ENCODE data around the gene POLG2. TPM values are rescaled to one million over a fixed set of nuclear protein-coding genes. Genes with fewer than 3 reads are reported as not detected.
"Not testable (repeated sequence)": the region's sequence is repeated elsewhere in the genome, so short reads cannot be mapped to it uniquely, and the experiment has no call there.

Gene POLG2
- total and polyA plus RNA-seq, 2 donors: 7.1 to 18.4 TPM

DNA sequence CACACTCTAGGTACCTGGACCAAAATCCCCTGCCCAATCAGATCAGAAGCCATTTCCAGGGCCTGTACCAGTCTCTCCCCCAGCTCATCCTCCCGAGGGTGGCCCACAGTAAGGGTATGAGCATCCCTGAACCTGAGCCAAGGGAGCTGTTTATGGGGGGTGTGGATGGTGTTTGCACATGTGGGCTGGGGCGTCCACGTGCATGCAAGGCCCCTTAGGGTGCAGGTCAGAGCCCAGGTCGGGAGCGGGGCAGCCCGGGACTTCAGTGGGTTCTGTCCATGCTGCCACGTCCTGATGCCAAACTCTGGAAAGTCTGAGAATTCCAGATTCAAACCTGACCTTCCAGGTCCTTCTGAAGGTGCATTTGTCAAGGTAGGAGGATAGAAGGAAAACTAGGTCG is 38.1 kb downstream of the POLG2 start:
- Histone ChIP-seq H3K36me3 (ENCODE audit: insufficient read depth) (no peaks in the 10 kb centered on the region), H3K4me3 (ENCODE audit: low read depth, low read length) (no peak overlapping the region), H3K27ac (ENCODE audit: low read depth) (no peak overlapping the region), H3K4me1 (ENCODE audit: insufficient read depth) (no peaks in the 10 kb centered on the region)
- 80% methylated on average over 8 of the region's 8 CpGs for WGBS
- no peak for DNase-seq (ENCODE audit: extremely low spot score)

GRCh38 chr17:64457156-64457555 is 39.7 kb downstream of the POLG2 start:
- Histone ChIP-seq H3K4me1 (ENCODE audit: insufficient read depth) (no peaks in the 10 kb centered on the region), H3K27ac (ENCODE audit: low read depth) (no peak overlapping the region), H3K36me3 (ENCODE audit: insufficient read depth) (no peaks in the 10 kb centered on the region), H3K4me3 (ENCODE audit: low read depth, low read length) (no peak overlapping the region)
- 69% methylated on average over 7 of the region's 7 CpGs for WGBS
- no peak for DNase-seq (ENCODE audit: extremely low spot score)

DNA sequence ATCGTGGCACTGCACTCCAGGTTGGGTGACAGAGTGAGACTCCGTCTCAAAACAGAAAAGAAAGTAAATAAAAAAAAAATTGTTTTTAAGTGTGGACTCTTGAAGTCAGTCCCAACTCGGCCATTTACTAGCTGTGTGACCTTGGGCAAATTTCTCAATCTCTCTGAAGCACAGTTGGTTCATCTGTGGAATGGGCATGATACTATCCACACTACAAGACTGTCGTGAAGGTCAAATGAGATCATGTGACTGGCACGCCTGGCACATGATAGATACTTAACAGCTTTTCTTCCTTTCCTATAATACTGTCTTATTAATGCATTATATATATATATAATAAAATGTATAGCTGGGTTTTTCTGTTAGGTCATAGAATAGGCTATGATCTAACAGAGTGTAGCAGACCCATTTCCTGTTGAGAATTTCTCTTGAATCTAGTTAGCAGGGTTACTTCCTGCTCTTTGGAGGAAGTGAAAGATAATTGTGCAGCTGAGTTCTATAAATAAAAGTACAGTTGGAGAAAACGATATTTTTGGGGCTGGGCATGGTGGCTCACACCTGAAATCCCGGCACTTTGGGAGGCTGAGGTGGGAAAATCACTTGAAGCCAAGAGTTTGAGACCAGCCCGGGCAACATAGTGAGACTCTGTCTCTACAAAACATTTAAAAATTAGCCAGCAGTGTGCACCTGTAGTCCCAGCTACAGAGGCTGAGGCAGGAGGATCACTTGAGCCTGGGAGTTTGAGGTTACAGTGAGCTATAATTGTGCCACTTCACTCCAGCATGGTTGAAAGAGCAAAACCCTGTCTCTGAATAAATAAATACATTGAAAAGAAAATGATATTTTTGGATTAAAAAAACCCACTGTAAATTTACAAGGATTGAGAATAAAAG is 40.6 kb downstream of the POLG2 start:
- Histone ChIP-seq H3K36me3 (ENCODE audit: insufficient read depth) (no peaks in the 10 kb centered on the region), H3K4me3 (ENCODE audit: low read depth, low read length) (no peak overlapping the region)
- 76% methylated on average over 8 of the region's 8 CpGs for whole genome bisulfite sequencing

DNA sequence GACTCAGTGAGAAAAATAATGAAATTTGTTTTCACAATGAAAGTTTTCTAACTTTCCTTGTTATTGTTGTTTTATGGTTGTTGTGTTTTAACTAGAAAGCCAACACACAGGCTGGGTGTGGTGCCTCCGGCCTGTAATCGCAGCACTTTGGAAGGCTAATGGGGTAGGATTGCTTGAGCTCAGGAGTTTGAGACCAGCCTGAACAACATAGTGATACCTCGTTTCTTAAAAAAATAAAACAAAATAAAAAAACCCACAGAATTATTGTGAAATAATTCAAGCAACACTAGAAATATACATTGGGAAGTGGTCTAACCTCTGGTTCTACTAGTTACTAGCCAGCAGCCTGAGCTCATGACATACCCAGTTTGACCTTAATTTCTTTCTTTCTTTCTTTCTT is 47.3 kb downstream of the POLG2 start:
- no peaks in the 10 kb centered on the region for H3K36me3 ChIP-seq (ENCODE audit: insufficient read depth)
- WGBS: 60% methylated on average over 3 of the region's 3 CpGs
- H3K27ac ChIP-seq (ENCODE audit: low read depth): peak overlapping the region; percentile 38
- DNase-seq (ENCODE audit: extremely low spot score): no peak
- H3K4me3 ChIP-seq (ENCODE audit: low read depth, low read length): no peak overlapping the region
- H3K4me1 ChIP-seq (ENCODE audit: insufficient read depth): peaks cover 5% of the 10 kb centered on the region

More for the DNA sequence above, 40.6 kb downstream of the POLG2 start:
- H3K4me1 ChIP-seq (ENCODE audit: insufficient read depth): no peaks in the 10 kb centered on the region
- DNase-seq (ENCODE audit: extremely low spot score): no peak
- no peak overlapping the region for H3K27ac ChIP-seq (ENCODE audit: low read depth)

DNA sequence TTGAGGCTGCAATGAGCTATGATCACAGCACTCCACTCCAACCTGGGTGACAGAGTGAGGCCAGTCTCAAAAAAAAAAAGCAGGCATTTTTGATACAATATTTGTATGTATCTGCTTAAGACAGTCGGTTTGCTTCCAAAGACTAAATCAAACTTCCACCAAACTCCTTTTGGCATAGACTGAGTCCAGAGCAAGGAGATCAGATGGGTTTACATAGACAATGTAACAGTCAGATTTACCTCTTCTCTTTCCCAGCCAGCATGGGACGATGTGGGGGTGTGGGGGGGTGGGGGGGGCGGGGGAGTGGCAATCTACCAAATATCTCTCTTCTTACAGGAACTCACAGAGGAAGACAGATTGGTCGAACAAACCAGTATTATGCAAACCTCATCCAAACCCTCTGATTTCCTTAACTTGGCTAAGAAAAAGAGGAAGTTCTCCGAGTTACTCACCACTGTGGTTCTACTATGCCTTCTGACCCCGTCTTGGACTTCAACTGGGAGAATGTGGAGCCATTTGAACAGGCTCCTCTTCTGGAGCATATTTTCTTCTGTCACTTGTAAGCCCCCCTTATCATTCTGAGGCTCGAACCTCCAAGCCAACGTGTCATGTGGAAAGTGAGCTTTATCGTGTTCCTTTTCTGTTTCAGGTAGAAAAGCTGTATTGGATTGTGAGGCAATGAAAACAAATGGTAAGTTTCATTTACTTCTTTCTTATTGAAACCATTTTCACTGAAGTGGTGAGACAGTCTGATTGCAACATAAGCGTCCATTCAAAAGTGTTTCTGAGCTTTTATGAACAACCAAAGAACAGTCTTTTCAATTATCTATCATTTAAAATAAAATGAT is 48.0 kb downstream of the POLG2 start, which contains the start of gene MILR1:
Gene MILR1 (plus strand): TSS at position 451 of the 848 bp plus-strand sequence. CDS start 54 bp downstream, at position 505.
- WGBS: 32% methylated on average over 10 of the region's 10 CpGs
- Histone ChIP-seq H3K36me3 (ENCODE audit: insufficient read depth) (no peaks in the 10 kb centered on the region), H3K4me3 (ENCODE audit: low read depth, low read length) (no peak within 1 kb of the TSS), H3K27ac (ENCODE audit: low read depth) (peak within 1 kb of the TSS; percentile 38), H3K4me1 (ENCODE audit: insufficient read depth) (peaks cover 5% of the 10 kb centered on the region)
- DNase-seq (ENCODE audit: extremely low spot score): no peak

- DNase-seq (ENCODE audit: extremely low spot score): no peak
- no peak overlapping the region for H3K4me3 ChIP-seq (ENCODE audit: low read depth, low read length)
- H3K36me3 ChIP-seq (ENCODE audit: insufficient read depth): no peaks in the 10 kb centered on the region
- WGBS: 92% methylated on average over 1 of the region's 1 CpG
- no peak overlapping the region for H3K27ac ChIP-seq (ENCODE audit: low read depth)
- H3K4me1 ChIP-seq (ENCODE audit: insufficient read depth): peaks cover 5% of the 10 kb centered on the region
Measured at GRCh38 chr17:64447526-64447925, 49.3 kb downstream of the POLG2 start.

GRCh38 chr17:64443086-64443760 is 53.6 kb downstream of the POLG2 start:
- Histone ChIP-seq H3K27ac (ENCODE audit: low read depth) (no peak overlapping the region), H3K36me3 (ENCODE audit: insufficient read depth) (no peaks in the 10 kb centered on the region), H3K4me1 (ENCODE audit: insufficient read depth) (no peaks in the 10 kb centered on the region), H3K4me3 (ENCODE audit: low read depth, low read length) (no peak overlapping the region)
- no peak for DNase-seq (ENCODE audit: extremely low spot score)
- 80% methylated on average over 6 of the region's 6 CpGs for WGBS

GRCh38 chr17:64442541-64442971 is 54.3 kb downstream of the POLG2 start:
- no peak for DNase-seq (ENCODE audit: extremely low spot score)
- Histone ChIP-seq H3K4me1 (ENCODE audit: insufficient read depth) (no peaks in the 10 kb centered on the region), H3K36me3 (ENCODE audit: insufficient read depth) (no peaks in the 10 kb centered on the region), H3K4me3 (ENCODE audit: low read depth, low read length) (no peak overlapping the region), H3K27ac (ENCODE audit: low read depth) (peak overlapping the region; percentile 14)
- WGBS: 65% methylated on average over 3 of the region's 3 CpGs

DNA sequence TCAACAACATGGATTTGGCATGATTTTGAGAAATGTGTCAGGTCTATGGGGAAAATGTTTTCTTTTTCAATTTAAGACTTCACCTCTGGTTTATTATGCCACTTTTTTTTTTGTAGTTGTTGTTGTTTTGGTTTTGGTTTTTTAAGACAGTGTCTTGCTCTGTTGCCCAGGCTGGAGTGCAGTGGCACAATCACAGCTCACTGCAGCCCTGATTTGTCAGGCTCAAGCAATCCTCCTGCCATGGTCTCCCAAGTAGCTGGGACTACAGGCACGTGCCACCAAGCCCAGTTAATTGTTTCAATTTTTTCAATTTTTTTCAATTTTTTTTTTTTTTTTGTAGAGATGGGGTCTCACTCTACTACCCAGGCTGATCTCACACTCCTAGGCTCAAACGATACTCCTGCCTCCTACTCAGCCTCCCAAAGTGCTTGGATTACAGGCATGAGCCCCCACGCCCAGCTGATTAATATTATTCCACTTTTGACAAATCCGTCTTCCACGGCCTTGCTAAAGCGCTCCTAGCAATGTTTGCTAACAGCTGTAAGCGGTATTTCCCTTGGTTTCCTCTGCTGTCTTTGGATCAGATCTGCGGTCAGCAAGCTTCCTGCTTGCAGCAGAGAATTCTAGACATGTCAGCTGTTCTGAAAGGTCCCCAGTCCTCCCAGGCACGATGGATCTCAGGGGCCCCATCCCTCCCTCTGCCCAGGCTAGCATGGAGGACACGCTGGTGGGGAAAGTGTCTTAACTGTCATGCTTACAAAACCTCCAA is 54.9 kb downstream of the POLG2 start:
- Histone ChIP-seq H3K4me1 (ENCODE audit: insufficient read depth) (no peaks in the 10 kb centered on the region), H3K36me3 (ENCODE audit: insufficient read depth) (no peaks in the 10 kb centered on the region), H3K4me3 (ENCODE audit: low read depth, low read length) (no peak overlapping the region), H3K27ac (ENCODE audit: low read depth) (peak overlapping the region; percentile 27)
- DNase-seq (ENCODE audit: extremely low spot score): no peak
- 37% methylated on average over 10 of the region's 10 CpGs for WGBS

- H3K4me1 ChIP-seq (ENCODE audit: insufficient read depth): no peaks in the 10 kb centered on the region
- no peak overlapping the region for H3K27ac ChIP-seq (ENCODE audit: low read depth)
- H3K4me3 ChIP-seq (ENCODE audit: low read depth, low read length): no peak overlapping the region
- WGBS: 96% methylated on average over 2 of the region's 2 CpGs
- DNase-seq (ENCODE audit: extremely low spot score): no peak
- no peaks in the 10 kb centered on the region for H3K36me3 ChIP-seq (ENCODE audit: insufficient read depth)
Measured at GRCh38 chr17:64439956-64440355, 56.9 kb downstream of the POLG2 start.

- H3K27ac ChIP-seq (ENCODE audit: low read depth); DNase-seq (ENCODE audit: extremely low spot score); H3K36me3 ChIP-seq (ENCODE audit: insufficient read depth); H3K4me1 ChIP-seq (ENCODE audit: insufficient read depth); H3K4me3 ChIP-seq (ENCODE audit: low read depth, low read length): not testable (repeated sequence)
- WGBS: 93% methylated on average over 1 of the region's 1 CpG
Measured at GRCh38 chr17:64439521-64439920, 57.3 kb downstream of the POLG2 start.

DNA sequence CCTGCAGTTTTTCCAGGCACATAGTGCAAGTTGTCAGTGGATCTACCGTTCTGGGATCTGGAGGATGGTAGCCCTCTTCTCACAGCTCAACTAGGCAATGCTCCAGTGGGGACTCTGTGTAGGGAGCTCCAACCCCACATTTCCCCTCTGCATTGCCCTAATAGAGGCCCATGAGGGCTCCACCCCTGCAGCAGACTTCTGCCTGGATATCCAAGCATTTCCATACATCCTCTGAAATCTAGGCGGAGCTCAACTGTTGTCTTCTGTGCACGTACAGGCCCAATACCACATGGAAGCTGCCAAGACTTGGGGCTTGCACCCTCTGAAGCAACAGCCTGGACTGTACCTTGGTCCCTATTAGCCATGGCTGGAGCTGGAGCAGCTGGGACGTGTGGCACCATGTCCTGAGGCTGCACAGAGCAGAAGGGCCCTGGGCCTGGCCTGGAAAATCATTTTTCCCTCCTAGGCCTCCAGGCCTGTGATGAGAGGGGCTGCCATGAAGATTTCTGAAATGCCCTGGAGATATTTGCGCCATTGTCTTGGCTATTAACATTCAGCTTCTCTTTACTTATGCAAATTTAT is 58.8 kb downstream of the POLG2 start:
- H3K4me3 ChIP-seq (ENCODE audit: low read depth, low read length): no peak overlapping the region
- no peak for DNase-seq (ENCODE audit: extremely low spot score)
- H3K36me3 ChIP-seq (ENCODE audit: insufficient read depth): no peaks in the 10 kb centered on the region
- 84% methylated on average over 5 of the region's 5 CpGs for WGBS
- no peaks in the 10 kb centered on the region for H3K4me1 ChIP-seq (ENCODE audit: insufficient read depth)
- no peak overlapping the region for H3K27ac ChIP-seq (ENCODE audit: low read depth)

Data from urinary bladder (tissue), 4 donors.